Neural cell (in vitro differentiated cells): ENCODE data around the gene TUBB3. TPM values are rescaled to one million over a fixed set of nuclear protein-coding genes. Genes with fewer than 3 reads are reported as not detected.

Source experiments
- H2AFZ ChIP-seq: fragments of 200-600, 300-800 bp; sonication (generic), shearing (Covaris generic); 2 replicates; pipeline ENCODE4 v1.6.0; 2014; ENCODE audit warnings: low read depth, mild to moderate bottlenecking, antibody characterized with exemption, low read length, moderate library complexity
- H3F3A ChIP-seq: fragments of 200-600 bp; shearing (Covaris generic); 2 replicates; pipeline ENCODE4 v1.6.1; 2016; ENCODE audit warnings: mild to moderate bottlenecking, moderate library complexity, mixed read lengths, antibody characterized with exemption, low read length; ENCODE audit not compliant: insufficient read depth, poor library complexity, severe bottlenecking
- H3K27ac ChIP-seq: fragments of 200-600, 300-800 bp; sonication (generic), shearing (Covaris generic); 2 replicates; pipeline ENCODE4 v1.5.1; 2014; ENCODE audit warnings: mild to moderate bottlenecking, low read length, moderate library complexity
- H3K27me3 ChIP-seq: fragments of 300-800, 200-600 bp; sonication (generic), shearing (Covaris generic); 2 replicates; pipeline ENCODE4 v1.6.0; 2014; ENCODE audit warnings: mild to moderate bottlenecking, low read depth, low read length, moderate library complexity; ENCODE audit not compliant: insufficient read depth
- H3K36me3 ChIP-seq: fragments of 300-800, 200-600 bp; sonication (generic), shearing (Covaris generic); 2 replicates; pipeline ENCODE4 v1.5.1; 2014; ENCODE audit warnings: mild to moderate bottlenecking, antibody characterized with exemption, low read length, moderate library complexity; ENCODE audit not compliant: insufficient read depth
- H3K4me2 ChIP-seq: fragments of 300-800, 200-600 bp; sonication (generic), shearing (Covaris generic); 2 replicates; pipeline ENCODE4 v1.6.0; 2014; ENCODE audit warnings: mild to moderate bottlenecking, low read length
- H3K4me3 ChIP-seq: fragments of 300-800, 200-600 bp; sonication (generic), shearing (Covaris generic); 2 replicates; pipeline ENCODE4 v1.5.1; 2014; ENCODE audit warnings: mild to moderate bottlenecking, low read length, moderate library complexity
- H3K79me2 ChIP-seq: fragments of 200-600 bp; shearing (Covaris generic); replicated peaks from 2 replicates; pipeline ENCODE4 v1.6.0; 2014; ENCODE audit warnings: mild to moderate bottlenecking, low read length, moderate library complexity; ENCODE audit not compliant: insufficient read depth
- H3K9ac ChIP-seq: fragments of 300-800, 200-600 bp; sonication (generic), shearing (Covaris generic); 2 replicates; pipeline ENCODE4 v1.6.1; 2016; ENCODE audit warnings: mild to moderate bottlenecking, low read length, mixed read lengths
- H3K9me2 ChIP-seq: fragments of 200-600 bp; shearing (Covaris generic); 2 replicates; pipeline ENCODE4 v1.6.1; 2016; ENCODE audit warnings: mild to moderate bottlenecking, low read length, mixed read lengths; ENCODE audit not compliant: insufficient read depth
- H3K9me3 ChIP-seq: fragments of 200-600, 300-800 bp; sonication (generic), shearing (Covaris generic); 2 replicates; pipeline ENCODE4 v1.6.1; 2016; ENCODE audit warnings: mild to moderate bottlenecking, mixed run types, low read length, moderate library complexity, mixed read lengths
- H4K20me1 ChIP-seq: fragments of 200-600 bp; shearing (Covaris generic); 2 replicates; pipeline ENCODE4 v1.6.1; 2016; ENCODE audit warnings: mild to moderate bottlenecking, mixed run types; ENCODE audit not compliant: insufficient read depth
- CTCF ChIP-seq: fragments of 450-650 bp; IDR thresholded peaks from 2 replicates; pipeline ENCODE4 v1.5.1; 2014; ENCODE audit warnings: antibody characterized with exemption, mild to moderate bottlenecking, moderate library complexity; ENCODE audit not compliant: poor library complexity, severe bottlenecking
- EP300 ChIP-seq: fragments of 450-650 bp; conservative IDR thresholded peaks from 2 replicates; pipeline ENCODE4 v1.6.1; 2014; ENCODE audit warnings: antibody characterized with exemption, mild to moderate bottlenecking, moderate library complexity; ENCODE audit not compliant: poor library complexity, severe bottlenecking
- EZH2 ChIP-seq: fragments of 200-600, 300-800 bp; shearing (Covaris generic), sonication (generic); IDR thresholded peaks from 2 replicates; pipeline ENCODE4 v1.6.1; 2014; ENCODE audit warnings: antibody characterized with exemption, low read length, borderline replicate concordance, mild to moderate bottlenecking; ENCODE audit not compliant: insufficient read depth, poor library complexity, severe bottlenecking
- MXI1 ChIP-seq: fragments of 450-650 bp; conservative IDR thresholded peaks from 2 replicates; pipeline ENCODE4 v1.6.1; 2014; ENCODE audit warnings: antibody characterized with exemption, mild to moderate bottlenecking; ENCODE audit not compliant: poor library complexity, severe bottlenecking
- POLR2AphosphoS5 ChIP-seq: IDR thresholded peaks from 2 replicates; pipeline ENCODE4 v1.6.1; 2012
- RAD21 ChIP-seq: fragments of 450-650 bp; conservative IDR thresholded peaks from 2 replicates; pipeline ENCODE4 v1.6.1; 2014; ENCODE audit warnings: antibody characterized with exemption, mild to moderate bottlenecking, moderate library complexity
- SMC3 ChIP-seq: fragments of 450-650 bp; conservative IDR thresholded peaks from 2 replicates; pipeline ENCODE4 v1.6.1; 2014; ENCODE audit warnings: antibody characterized with exemption, mild to moderate bottlenecking, moderate library complexity; ENCODE audit not compliant: poor library complexity
- TAF1 ChIP-seq: IDR thresholded peaks from 2 replicates; pipeline ENCODE4 v1.6.1; 2012; ENCODE audit warnings: low read depth
- polyA plus RNA-seq: library from polyadenylated mRNA; depleted of rRNA; stranded (reverse); fragments of >200 nt; gene quantifications from 2 replicates; pipeline ENCODE4 v1.2.3, GENCODE V29; 2014
- TF ChIP-seq, protein P1 (sequence below): IDR thresholded peaks from 2 replicates; pipeline ENCODE4 v1.6.1; 2012; ENCODE audit warnings: borderline replicate concordance

The TUBB3 gene
- polyA plus RNA-seq, 1 donor from 2014 or later, result 2,442 TPM

GRCh38 chr16:89890886-89891657, 32.1 kb upstream of the TUBB3 start:
- H3K36me3 ChIP-seq, result peaks cover 5% of the 10 kb centered on the region
- no peak overlapping the region for H3K4me2 ChIP-seq
- no peaks in the 10 kb centered on the region for H3K27me3 ChIP-seq
- H3K9ac ChIP-seq, result no peak overlapping the region
- H3K4me3 ChIP-seq, result no peak overlapping the region
- H3K27ac ChIP-seq, result no peak overlapping the region
- H3F3A ChIP-seq, result no peaks in the 10 kb centered on the region
- no peaks in the 10 kb centered on the region for H3K9me2 ChIP-seq
- H3K9me3 ChIP-seq, result no peaks in the 10 kb centered on the region
- no peaks in the 10 kb centered on the region for H3K79me2 ChIP-seq
- no peaks in the 10 kb centered on the region for H4K20me1 ChIP-seq
- no peak overlapping the region for H2AFZ ChIP-seq
- TF ChIP-seq, protein P1, sequence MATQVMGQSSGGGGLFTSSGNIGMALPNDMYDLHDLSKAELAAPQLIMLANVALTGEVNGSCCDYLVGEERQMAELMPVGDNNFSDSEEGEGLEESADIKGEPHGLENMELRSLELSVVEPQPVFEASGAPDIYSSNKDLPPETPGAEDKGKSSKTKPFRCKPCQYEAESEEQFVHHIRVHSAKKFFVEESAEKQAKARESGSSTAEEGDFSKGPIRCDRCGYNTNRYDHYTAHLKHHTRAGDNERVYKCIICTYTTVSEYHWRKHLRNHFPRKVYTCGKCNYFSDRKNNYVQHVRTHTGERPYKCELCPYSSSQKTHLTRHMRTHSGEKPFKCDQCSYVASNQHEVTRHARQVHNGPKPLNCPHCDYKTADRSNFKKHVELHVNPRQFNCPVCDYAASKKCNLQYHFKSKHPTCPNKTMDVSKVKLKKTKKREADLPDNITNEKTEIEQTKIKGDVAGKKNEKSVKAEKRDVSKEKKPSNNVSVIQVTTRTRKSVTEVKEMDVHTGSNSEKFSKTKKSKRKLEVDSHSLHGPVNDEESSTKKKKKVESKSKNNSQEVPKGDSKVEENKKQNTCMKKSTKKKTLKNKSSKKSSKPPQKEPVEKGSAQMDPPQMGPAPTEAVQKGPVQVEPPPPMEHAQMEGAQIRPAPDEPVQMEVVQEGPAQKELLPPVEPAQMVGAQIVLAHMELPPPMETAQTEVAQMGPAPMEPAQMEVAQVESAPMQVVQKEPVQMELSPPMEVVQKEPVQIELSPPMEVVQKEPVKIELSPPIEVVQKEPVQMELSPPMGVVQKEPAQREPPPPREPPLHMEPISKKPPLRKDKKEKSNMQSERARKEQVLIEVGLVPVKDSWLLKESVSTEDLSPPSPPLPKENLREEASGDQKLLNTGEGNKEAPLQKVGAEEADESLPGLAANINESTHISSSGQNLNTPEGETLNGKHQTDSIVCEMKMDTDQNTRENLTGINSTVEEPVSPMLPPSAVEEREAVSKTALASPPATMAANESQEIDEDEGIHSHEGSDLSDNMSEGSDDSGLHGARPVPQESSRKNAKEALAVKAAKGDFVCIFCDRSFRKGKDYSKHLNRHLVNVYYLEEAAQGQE, result no peak
- TF ChIP-seq CTCF (no peak), RAD21 (no peak), SMC3 (no peak), MXI1 (no peak), EZH2 (no peak), TAF1 (no peak), POLR2AphosphoS5 (no peak), EP300 (no peak)

GRCh38 chr16:89892055-89892630, 31.0 kb upstream of the TUBB3 start:
- Histone ChIP-seq H4K20me1 (no peaks in the 10 kb centered on the region), H3K79me2 (no peaks in the 10 kb centered on the region)

More at GRCh38 chr16:89892055-89892630, 31.0 kb upstream of the TUBB3 start:
- H3K4me2 ChIP-seq, result no peak overlapping the region
- no peak overlapping the region for H3K9ac ChIP-seq
- H3F3A ChIP-seq, result no peaks in the 10 kb centered on the region
- no peaks in the 10 kb centered on the region for H3K9me3 ChIP-seq
- H3K27ac ChIP-seq, result no peak overlapping the region
- no peaks in the 10 kb centered on the region for H3K27me3 ChIP-seq
- TF ChIP-seq TAF1, result no peak
- no peak for TF ChIP-seq POLR2AphosphoS5
- no peak for TF ChIP-seq MXI1
- TF ChIP-seq, protein P1, result no peak
- no peak for TF ChIP-seq SMC3
- TF ChIP-seq CTCF, result no peak
- TF ChIP-seq RAD21, result no peak
- TF ChIP-seq EZH2, result no peak
- no peak for TF ChIP-seq EP300
- no peaks in the 10 kb centered on the region for H3K9me2 ChIP-seq
- no peak overlapping the region for H2AFZ ChIP-seq
- no peak overlapping the region for H3K4me3 ChIP-seq
- peaks cover 5% of the 10 kb centered on the region for H3K36me3 ChIP-seq
